ENCODE data around the gene EMX1.

EMX1 gene

DNA sequence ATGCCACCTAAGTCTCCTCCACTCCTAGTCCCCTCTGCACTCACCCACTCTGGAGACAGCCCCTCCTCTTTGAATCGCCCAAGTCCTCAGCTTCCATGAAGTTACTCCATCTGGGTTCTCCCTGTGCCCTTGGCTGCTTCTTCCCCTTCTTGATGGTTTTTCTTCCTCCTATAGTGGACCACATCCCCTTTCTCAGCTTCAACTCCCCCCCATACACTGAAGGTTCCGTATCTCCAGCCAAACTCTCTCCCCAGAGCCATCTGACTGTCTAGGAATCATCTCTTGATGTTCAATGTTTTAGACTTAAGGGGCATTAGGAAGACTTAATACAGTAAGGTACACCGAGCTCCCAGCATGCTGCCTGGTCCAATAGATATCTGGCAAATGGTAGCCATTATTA, 39.6 kb downstream of the EMX1 start:
- DNase-seq (ENCODE audit: low read depth in 2 of 2, low spot score in 1 of 2) = no peak

DNA sequence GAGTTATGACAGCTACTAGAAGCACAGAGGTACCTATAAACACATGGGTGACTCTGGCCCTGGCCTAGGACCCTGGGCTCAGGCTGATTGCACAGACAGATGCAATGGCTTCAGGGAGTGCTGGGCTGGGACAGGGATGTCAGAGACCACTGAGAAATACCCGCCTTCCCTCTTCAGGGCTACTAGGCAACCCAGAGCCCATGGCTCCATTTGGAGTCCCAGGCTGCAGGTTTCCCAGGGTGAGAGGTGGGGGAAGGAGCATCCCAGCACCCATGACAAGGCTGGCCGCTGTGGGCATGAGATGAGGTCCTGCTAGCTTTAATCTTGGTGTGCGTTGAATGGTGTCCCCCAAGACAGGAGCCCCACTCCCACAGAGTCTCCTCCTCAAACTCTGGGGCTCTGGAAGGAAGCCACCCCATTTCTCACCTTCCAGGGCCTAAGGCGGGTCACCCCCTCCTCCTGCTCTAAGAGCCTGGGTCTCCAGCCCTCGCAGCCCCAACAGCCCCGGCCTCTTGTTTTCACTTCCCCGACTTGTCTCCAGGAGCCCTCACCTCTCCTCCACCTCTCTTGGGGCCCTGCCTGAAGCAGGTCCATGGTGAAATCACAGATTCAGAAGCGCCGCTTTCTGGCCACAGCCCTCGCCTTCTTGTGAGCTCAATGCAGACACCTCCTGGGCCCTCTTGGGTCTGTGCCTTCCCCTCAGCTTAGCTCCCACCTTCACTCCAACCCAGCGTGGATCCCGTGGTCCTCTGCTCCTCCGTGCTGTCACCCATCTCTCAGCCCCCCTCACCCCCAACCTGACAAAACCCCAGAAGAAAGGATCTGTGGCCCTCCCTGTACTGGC, 41.4 kb downstream of the EMX1 start:
- DNase-seq (ENCODE audit: low read depth in 2 of 2, low spot score in 1 of 2) = no peak

DNA sequence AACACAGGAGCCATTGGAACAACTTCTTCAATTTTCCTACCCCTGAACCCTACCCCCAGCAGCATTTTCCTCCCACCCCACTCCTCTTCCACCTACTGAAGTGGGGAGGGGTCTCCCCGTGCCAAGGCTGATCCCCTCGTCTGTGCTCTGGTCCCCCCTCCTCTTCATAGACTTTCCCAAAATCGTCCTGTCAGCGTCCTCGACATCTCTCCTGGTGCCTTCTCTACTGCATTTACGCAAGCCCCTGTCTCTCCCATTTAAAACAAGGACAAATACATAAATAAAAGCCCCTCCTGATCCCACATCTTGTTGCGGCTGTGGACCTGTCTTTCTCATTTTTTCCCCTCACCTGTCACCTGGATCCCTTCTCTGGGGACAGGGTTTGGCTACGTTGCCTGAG, 42.2 kb downstream of the EMX1 start:
- no peak for DNase-seq (ENCODE audit: low read depth in 2 of 2, low spot score in 1 of 2)

DNA sequence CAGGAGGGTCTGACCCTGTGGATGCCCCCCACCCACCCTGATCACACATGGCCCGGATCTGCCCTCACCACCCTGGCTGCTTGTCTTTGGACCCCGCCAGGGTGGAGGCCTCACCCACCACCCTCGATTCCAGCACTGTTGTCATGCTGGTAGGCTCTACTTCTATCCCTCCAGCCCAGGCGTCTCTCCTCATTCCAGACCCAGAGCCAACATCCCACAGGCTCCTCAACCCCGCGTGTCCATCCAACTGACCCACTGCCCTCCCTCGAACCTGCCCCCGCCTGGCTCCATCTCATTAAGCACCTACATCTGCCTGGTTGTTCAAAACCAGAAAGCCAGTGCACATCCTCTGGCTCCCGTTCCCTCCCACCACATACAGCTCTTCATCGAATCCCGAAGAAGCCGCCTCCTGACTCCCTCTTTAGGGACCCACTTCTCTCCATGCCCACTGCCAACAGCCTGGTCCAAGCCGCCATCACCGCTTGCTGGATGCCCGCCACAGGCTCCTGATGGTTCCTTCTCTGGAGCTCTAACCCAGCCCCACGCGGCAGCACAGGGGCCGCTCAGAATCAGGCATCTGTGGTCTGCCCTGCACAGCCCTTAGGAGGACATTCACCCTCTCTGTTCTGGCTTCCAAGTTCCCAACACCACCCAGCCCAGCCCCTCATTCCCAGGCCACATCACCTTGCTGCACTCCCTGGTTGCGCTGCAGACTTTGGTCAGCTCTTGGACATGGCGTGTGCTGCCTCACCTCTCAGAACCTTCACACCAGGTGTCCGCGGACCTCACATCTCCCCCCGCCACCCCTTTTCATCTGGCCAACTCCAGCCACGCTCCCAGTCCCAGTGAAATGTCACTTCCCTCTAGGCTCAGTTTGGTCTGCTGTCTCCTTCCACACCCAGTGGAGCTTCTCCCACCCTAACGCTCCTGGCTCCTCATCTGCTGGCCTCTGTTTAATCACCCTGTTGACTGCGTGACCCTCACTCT, 43.0 kb downstream of the EMX1 start:
- no peak for DNase-seq (ENCODE audit: low read depth in 2 of 2, low spot score in 1 of 2)

DNA sequence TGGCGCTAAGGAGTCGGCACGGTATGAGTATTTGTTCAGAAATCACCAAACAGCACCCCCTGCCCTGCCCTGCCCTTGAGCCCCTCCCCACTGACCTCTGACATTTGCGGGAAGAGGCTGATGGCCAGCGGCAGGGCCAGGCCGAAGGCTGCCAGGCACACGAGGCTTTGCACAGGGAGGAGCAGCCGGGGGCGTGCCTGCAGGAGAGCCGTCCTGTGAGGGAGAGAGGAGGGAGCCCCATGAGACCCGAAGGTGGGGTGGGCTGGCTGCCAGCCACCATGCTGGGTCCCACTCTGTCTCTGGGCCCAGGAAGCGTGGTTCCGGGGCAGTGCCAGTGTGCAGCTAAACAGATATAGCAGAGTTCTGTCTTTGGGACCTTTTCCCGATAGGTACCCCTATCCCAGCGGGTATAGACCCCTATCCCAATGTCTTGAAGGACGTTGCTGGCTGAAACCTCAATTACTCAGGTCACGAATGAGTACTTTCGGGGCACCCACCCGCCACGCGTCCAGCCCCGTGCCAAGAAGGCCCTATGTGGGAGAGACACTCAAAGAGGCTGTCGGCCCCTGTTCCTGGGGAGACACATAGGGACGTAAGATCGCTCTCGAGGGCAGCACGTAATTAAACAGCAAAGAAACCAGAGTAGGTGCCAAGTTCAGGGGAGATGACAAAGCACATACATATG, 43.9 kb downstream of the EMX1 start:
- no peak for DNase-seq (ENCODE audit: low read depth in 2 of 2, low spot score in 1 of 2)

DNA sequence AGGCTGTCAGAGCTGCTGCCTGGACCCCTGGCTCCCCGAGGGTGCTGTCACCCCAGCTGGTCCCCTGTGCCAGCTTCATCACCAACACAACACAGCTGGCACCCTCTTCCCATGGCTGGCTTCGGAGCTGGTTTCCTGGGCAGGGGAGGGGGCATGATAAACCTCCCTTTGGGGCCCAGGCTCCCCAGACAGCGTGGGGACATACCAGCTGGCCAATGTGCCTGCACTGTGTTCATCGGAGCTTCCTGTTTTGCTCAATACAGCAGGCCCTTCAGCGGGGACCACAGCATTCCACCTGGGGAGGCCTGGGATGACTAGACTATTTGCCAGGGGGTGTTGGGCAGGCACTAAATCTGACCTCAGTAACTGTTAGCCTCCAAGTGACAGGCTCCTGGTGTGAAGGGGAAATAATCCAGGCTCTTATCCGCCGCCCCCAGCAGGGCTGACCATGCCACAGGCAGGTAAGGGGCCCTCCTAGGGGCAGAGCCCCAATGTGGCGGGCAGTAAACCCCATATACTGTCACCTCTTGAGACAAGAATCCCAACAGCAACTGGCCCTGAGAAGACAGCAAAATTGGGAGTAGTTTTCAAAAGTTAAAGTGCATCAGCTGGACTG, 44.6 kb downstream of the EMX1 start:
- DNase-seq (ENCODE audit: low read depth in 2 of 2, low spot score in 1 of 2) = no peak

DNA sequence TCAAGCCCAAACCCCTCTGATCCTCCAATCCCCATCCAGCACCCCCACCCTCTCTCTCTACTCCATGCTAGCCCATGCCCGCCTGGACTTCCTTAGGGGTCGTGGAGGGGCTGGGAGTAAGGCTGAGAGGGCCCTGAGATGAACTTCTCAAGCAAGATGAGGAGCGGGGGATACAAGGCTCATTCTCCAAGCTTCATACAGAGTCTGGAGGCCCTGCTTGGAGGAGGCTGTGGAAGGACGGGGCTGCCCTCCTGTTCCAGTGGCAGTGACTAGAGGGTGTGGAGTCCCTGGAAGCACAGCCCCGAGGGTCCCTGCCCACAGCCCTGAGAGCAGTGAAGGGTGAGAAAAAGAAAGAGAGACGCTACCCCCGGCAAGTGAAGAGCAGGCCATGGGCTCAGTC, 45.6 kb downstream of the EMX1 start:
- no peak for DNase-seq (ENCODE audit: low read depth in 2 of 2, low spot score in 1 of 2)

DNA sequence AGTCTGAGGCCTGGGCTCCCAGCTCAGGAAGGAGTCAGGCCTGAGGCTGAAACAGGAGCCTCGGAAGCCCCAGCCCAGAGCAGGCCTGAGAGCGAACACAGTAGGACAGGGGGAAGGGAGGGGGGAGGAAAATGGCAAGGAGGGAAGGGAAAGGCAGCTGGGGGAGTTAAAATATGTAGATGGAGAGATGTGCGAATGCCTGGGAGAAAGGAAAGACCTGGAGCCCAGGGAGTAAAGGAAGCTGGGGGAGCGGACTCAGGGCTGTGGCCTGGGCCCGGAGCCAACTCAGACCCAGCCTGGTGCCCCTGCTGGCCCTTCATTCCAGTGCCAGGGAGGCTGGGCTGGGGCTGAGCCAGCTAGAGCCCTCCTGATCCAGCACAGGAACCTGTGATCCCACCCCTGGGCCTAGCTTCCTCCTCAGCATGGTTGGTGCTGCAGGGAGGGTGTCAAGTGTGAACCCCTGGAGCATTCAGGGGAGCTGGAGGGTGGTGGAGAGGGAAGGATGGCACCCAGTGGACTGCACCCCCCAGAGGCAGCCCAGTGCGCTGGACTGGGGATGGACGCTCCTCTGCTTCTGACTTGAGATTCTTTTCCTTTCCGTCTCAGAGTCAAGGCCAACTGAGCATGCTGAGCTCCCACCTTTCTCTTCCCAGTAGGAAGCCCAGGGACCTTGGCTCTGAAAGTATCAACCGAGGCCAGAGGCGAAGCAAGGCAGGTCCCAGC, 46.3 kb downstream of the EMX1 start:
- no peak for DNase-seq (ENCODE audit: low read depth in 2 of 2, low spot score in 1 of 2)

DNA sequence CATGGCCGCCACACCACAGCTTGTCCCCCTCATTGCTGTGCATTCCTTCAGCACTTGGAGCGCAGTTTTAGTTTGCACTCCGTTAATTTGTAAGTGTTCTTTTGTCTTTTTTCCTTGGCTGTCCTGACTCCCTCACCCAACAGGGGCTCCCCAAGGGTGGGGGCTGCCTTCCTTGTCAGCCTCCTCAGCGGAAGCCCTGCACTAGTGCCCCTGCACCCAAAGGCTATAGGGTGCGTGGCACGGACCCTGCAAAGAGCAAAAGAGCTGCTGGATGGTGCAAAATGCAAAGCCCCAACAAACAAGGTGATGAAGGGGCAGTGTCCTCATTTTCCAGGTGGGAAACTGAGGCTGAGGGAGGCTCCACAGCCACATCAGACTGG, 46.8 kb downstream of the EMX1 start:
- DNase-seq (ENCODE audit: low read depth in 2 of 2, low spot score in 1 of 2) = no peak

DNA sequence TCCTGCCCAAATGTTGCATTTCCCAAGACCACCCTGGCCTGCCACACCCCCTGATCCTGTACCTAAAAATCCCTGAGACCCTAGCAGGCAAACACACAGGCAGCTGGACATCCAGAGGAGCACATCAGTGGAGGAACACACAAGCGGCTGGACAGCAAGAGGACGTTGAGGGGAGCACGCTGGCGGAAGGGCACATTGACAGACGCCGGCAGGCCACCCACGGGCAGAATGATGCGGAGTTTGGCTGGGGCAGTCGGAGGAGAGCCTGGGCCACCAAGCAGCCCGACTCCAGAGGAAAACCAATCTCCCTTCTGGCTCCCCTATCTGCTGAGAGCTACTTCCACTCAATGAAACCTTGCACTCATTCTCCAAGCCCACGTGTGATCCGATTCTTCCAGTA, 47.7 kb downstream of the EMX1 start:
- DNase-seq (ENCODE audit: low read depth in 2 of 2, low spot score in 1 of 2) = no peak

DNA sequence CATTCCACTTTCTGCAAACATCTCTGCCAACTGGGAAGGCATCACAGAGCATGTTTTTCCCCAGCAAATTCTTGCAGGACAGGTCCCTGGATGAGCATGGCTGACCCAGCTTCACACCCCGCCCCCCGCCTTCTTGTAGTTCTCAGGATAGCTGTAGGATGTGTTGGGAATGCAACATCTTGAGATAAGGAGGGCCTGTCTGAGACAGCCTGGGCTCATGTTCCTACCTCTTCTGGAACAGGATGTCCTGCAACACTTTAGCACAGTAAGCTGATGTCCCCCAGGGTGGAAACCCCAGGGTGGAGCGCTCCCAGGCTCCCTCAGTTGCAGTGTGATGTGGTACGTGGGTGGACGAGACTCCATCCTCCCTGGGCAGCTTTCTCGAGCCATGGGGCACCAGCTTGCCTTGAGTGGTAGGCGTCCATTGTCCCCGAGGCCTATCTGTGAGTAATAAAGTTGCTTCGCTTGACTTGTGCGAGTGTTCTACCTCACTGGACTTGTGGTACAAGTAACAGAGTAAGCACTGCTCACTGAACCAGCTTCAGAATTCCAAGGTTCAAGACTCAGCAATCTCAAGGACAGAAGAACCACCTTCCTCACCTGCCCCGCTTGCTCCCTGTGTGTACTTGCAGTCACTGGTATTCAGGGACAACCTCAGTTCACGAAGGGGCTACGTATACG, 48.6 kb downstream of the EMX1 start:
- no peak for DNase-seq (ENCODE audit: low read depth in 2 of 2, low spot score in 1 of 2)

DNA sequence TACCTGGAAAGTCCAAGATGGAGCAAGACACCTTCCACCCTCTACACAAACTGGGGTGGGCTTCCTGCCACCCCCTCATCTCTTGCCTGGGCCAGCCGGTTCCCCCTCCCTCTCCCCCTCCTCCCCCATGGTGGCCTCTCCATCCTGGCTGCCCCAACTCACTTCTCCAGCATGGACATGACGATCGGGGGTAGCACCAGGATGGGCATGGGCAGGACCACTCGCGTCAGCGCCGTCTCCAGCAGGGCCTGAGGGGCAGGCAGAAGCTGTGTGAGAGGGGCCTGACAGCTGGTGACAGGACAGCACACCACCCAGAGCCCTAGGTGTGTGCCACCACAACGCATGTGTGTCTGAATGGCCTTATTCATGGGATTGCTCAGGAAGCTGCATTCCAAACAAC, 51.0 kb downstream of the EMX1 start:
- DNase-seq (ENCODE audit: low read depth in 2 of 2, low spot score in 1 of 2) = no peak

DNA sequence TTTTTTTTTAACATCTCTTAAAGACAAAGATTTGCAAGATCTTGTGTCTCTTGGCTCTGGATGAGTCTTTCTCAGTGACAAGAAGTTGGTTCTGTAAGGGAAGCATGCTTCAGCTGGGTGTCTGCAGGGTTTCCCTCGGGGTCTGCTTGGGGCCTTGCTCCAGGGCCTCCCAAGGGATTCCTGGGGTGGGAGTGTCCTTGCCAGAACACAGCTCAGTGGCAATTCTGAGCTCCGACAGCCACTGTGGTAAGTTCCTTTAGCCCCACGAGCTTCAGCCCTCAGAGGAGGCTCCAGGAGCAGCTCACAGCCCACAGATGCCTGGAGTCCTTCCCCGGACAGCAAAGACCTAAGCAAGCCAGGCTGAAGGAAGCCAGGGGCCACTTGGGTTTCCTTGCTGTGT, 52.4 kb downstream of the EMX1 start:
- DNase-seq (ENCODE audit: low read depth in 2 of 2, low spot score in 1 of 2) = no peak

DNA sequence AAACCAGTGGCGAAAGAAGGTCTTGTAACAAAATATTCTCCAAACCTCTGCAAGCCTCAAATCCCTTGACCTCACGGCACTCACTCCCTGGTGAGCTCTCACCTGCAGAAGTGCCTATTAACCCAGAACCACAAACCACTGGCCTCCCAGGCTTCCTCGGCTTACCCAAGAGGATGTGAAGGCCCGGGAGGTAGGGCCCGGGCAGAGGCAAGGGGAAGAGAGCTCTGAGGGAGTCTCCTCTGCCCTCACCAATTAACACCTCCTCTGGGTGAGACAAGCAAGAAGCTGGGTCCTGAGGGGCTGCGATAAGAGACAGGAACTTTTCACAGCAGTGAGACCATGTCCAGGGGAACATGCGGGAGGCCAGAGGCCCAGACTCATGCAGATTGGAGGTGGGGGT, 53.7 kb downstream of the EMX1 start:
- no peak for DNase-seq (ENCODE audit: low read depth in 2 of 2, low spot score in 1 of 2)

DNA sequence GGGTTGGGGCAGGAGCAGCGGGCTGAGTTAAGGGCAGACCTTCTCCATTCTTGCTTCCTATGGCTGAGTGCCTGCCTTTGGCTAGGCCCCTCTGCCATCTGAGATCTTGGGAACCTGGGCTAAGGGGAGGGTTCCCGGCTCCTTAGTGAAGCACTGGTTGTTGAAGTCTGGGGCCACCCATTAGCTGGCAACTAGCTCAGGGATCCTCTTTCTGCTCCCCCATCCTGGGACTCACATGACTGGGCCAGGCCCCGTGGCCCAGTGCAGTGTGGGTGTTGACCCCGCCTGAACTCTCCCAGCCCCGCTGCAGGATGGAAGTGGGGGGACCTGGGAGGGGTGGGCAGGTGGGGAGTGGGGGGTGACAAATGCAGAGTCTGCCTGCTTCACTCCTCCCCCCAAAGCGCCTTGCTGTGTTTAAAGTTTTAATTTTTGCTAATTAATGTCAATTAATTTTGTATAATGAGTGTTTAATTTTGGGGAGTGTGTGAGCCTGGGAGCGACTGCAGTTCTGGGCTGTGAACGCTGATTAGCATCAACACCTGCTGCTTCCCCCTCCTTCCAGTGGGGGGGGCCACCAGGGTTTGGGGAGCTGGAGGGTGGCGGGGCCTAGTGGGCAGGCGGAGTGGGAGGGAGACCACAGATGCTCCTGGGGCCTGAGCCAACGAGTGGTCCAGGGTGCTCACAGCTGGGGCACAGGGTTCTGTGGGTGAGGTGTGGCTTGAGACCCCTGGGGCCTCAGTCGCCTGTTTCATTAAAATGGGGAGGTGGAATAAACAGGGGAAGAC, 55.2 kb downstream of the EMX1 start:
- no peak for DNase-seq (ENCODE audit: low read depth in 2 of 2, low spot score in 1 of 2)

DNA sequence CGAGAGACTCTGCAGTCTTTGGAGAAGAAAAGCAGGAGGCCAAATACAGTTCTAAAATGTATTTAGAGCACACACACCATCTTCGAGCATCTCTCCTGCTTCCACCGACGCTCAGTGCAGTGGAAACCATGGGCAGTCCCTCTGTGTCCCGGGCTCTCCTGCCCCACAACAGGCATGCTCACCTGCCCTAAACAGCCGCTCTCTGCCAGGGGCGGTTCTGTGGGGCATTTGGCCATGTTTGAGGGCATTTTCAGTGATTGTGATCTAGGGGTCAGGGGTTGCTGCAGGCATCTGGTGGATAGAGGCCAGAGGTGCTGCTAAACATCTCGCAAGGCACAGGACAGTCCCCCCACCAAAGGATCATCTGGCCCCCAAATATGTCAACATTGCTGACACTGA, 55.8 kb downstream of the EMX1 start:
- DNase-seq (ENCODE audit: low read depth in 2 of 2, low spot score in 1 of 2) = no peak

DNA sequence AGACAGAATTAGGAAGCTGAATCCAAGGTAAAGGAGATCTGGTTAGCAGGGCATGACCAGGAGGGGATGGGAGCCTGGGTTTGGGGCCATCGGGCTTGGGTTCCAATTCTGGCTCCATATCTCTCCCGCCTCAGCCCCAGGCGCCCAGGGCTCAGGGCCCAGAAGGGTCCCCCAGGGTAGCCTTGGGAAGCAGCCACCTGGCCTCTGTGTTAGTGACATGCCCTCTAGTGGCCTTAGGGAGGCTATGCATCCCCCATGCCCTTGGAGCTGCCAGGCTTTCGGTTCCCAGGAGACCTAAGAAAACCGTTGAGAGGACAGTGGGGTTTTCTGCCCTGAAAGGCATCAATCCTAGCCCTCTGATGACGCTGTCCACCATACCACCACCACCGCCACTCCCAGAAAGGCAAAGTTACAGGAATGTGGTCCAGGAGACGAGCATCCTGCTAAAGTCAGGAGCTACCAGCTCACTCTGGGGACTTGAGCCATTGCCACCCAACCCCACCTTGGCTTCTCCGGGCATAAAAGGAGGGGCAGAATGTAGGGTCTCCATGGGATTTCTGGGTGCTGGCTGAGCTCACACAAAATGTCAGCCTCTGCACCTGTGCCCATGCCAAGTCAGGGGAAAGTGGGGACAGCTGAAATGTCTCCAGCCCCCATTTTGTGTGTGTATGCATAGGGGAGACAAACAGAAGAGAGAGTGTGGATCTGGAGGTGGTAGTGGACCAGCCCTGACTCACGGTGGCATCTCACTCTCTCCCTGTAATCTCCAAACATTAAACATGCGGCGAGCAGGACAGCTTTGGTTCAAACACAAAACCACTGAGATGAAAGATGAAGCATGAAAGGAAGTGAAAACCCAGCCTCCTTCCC, 56.5 kb downstream of the EMX1 start:
- no peak for DNase-seq (ENCODE audit: low read depth in 2 of 2, low spot score in 1 of 2)

DNA sequence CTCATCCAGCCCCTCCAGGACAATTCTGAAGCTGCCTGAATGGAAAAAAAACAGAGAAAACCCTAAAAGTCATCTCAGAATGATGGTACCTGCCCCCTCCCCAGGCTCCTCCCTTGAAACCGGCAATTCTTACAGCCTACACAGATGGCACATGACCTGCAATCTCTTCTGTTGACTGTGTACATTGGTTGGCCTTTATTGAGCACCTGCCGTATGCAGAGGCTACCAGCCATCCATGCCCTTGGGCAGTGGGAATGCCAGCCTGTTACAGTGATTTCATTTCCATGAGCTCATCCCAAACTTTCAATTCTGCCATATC, 57.1 kb downstream of the EMX1 start:
- no peak for DNase-seq (ENCODE audit: low read depth in 2 of 2, low spot score in 1 of 2)
